Measurements from ENCODE around the gene SLX1A.
"Not testable (repeated sequence)": the region's sequence is repeated elsewhere in the genome, so short reads cannot be mapped to it uniquely, and the experiment has no call there.

The SLX1A gene

DNA sequence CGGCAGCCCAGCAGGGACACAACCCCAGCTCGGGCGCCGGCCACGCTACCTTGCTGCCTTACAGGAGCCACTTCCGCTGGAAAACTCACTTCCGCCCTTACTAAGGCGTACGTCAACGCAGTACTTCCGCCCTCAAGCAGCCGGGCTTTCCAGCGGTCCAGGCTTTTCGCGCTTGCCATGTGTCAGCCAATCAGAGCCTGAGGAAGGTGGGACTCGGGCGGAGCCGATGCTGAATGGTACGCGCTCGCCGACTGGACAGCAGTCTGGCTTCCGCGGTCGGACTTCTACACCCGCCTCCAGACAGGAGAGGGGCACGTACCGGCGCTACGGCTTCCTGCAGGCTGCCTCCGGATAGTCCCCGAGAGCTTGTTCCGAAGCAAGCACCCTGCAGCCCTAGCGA lies at the start of gene SLX1A, which contains the start of gene BOLA2B:
SLX1A (plus strand) TSS at position 261 of the 400 bp plus-strand sequence. CDS start 210 bp downstream, outside the sequence.
BOLA2B (minus strand) TSS at position 52 of the 400 bp plus-strand sequence. CDS start 71 bp downstream, outside the sequence.
- DNase-seq (ENCODE audit: low read depth): not testable (repeated sequence)

- DNase-seq (ENCODE audit: low read depth): no peak
Observed at GRCh38 chr16:30144017-30144416, 49.7 kb upstream of the SLX1A start.

- DNase-seq (ENCODE audit: low read depth): no peak
Observed at GRCh38 chr16:30144917-30145316, 48.8 kb upstream of the SLX1A start.

GRCh38 chr16:30145657-30146056 lies 48.0 kb upstream of the SLX1A start:
- no peak for DNase-seq (ENCODE audit: low read depth)

GRCh38 chr16:30147843-30148510 lies 45.7 kb upstream of the SLX1A start:
- no peak for DNase-seq (ENCODE audit: low read depth)

GRCh38 chr16:30149250-30149930 lies 44.3 kb upstream of the SLX1A start:
- no peak for DNase-seq (ENCODE audit: low read depth)

- DNase-seq (ENCODE audit: low read depth): no peak
Observed at GRCh38 chr16:30151091-30151490, 42.6 kb upstream of the SLX1A start.

DNA sequence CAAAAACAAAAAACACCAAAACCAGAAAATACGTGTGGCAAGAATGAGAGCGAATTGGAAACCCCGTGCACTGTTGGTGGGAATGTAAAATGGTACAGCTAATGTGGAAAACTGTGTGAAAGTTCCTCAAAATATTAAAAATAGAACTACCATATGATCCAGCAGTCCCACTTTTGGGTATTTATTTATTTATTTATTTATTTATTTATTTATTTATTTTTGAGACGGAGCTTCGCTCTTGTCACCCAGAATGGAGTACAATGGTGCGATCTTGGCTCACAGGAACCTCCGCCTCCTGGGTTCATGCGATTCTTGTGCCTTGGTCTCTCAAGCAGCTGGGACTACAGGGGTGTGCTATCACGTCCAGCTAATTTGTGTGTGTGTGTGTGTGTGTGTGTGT lies 41.2 kb upstream of the SLX1A start:
- no peak for DNase-seq (ENCODE audit: low read depth)

DNA sequence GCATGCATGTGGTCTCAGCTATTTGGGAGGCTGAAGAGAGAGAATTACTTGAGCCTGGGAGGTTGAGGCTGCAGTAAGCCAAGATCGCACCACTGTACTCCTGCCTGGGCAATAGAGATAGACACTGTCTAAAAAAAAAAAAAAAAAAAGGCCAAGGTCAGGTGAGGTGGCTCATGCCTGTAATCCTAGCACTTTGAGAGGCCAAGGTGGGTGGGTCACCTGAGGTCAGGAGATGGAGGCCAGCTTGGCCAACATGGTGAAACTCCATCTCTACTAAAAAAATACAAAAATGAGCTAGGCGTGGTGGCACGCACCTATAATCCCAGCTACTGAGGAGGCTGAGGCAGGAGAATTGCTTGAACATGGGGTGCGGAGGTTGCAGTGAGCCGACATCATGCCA lies 38.5 kb upstream of the SLX1A start:
- DNase-seq (ENCODE audit: low read depth): no peak

- DNase-seq (ENCODE audit: low read depth): no peak
Observed at GRCh38 chr16:30157214-30157613, 36.5 kb upstream of the SLX1A start.

GRCh38 chr16:30163538-30163937 lies 30.1 kb upstream of the SLX1A start:
- DNase-seq (ENCODE audit: low read depth): no peak

- no peak for DNase-seq (ENCODE audit: low read depth)
Observed at GRCh38 chr16:30166202-30166902, 27.3 kb upstream of the SLX1A start.

DNA sequence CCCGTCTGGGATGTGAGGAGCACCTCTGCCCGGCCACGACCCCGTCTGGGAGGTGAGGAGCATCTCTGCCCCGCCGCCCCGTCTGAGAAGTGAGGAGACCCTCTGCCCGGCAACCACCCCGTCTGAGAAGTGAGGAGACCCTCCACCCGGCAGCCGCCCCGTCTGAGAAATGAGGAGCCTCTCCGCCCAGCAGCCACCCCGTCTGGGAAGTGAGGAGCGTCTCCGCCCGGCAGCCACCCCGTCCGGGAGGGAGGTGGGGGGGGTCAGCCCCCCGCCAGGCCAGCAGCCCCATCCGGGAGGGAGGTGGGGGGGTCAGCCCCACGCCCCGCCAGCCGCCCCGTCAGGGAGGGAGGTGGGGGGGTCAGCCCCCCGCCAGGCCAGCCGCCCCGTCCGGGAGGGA lies 24.9 kb upstream of the SLX1A start:
- DNase-seq (ENCODE audit: low read depth): not testable (repeated sequence)

DNA sequence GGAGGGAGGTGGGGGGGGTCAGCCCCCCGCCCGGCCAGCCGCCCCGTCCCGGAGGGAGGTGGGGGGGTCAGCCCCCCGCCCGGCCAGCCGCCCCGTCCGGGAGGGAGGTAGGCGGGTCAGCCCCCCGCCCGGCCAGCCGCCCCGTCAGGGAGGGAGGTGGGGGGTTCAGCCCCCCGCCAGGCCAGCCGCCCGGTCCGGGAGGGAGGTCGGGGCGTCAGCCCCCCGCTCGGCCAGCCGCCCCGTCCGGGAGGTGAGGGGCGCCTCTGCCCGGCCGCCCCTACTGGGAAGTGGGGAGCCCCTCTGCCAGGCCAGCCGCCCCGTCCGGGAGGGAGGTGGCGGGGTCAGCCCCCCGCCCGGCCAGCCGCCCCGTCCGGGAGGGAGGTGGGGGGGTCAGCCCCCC lies 24.3 kb upstream of the SLX1A start:
- not testable (repeated sequence) for DNase-seq (ENCODE audit: low read depth)

DNA sequence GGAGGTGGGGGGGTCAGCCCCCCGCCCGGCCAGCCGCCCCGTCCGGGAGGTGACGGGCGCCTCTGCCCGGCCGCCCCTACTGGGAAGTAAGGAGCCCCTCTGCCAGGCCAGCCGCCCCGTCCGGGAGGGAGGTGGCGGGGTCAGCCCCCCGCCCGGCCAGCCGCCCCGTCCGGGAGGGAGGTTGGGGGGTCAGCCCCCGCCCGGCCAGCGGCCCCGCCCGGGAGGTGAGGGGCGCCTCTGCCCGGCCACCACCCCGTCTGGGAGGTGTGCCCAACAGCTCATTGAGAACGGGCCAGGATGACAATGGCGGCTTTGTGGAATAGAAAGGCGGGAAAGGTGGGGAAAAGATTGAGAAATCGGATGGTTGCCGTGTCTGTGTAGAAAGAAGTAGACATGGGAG lies 23.5 kb upstream of the SLX1A start:
- not testable (repeated sequence) for DNase-seq (ENCODE audit: low read depth)

DNA sequence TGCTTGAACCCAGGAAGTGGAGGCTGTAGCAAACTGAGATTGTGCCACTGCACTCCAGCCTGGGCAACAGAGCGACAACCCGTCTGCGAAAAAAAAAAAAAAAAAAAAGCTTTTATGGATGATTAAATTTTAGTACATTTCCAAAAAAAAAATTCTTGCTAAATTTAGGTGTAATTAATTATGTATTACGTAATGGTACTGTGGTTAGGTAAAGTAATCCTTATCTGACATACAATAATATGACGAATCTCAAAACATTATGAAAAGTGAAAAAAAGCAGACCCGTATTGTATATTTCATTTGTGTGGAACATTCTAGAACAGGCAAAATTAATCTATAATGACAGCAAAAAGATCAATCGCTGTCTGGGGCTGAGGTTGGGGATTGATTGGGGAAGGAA lies 20.6 kb upstream of the SLX1A start:
- no peak for DNase-seq (ENCODE audit: low read depth)

DNA sequence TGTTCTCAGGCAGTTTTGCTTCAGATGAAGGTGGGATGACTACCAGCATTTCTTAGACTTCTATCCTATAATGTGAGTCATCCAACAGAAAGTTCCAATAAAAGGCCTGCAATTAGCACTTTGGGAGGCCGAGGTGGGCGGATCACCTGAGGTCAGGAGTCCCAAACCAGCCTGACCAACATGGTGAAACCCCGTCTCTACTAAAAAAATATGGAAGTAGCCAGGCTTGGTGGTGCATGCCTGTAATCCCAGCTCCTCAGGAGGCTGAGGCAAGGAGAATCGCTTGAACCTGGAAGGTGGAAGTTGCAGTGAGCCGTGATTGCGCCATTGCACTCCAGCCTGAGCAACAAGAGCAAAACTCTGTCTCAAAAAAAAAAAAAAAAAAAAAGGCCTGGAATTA lies 16.8 kb upstream of the SLX1A start:
- DNase-seq (ENCODE audit: low read depth): not testable (repeated sequence)

- no peak for DNase-seq (ENCODE audit: low read depth)
Observed at GRCh38 chr16:30179195-30179594, 14.5 kb upstream of the SLX1A start.

DNA sequence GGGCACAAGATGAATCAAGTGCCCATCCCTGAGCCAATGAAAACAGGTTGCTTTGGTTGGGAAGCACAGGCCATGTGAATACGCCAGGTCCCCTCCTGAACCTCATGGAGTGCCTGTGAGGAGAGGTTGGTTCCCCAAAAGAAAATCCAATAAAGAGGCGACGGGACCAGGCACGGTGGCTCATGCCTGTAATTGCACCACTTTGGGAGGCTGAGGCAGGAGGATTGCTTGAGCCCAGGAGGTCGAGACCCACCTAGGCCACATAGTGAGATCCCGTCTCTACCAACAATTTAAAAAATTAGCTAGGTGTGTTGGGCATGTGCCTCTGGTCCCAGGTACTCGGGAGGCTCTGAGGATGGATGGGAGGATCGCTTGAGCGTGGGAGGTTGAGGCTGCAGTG lies 13.7 kb upstream of the SLX1A start:
- DNase-seq (ENCODE audit: low read depth): no peak

DNA sequence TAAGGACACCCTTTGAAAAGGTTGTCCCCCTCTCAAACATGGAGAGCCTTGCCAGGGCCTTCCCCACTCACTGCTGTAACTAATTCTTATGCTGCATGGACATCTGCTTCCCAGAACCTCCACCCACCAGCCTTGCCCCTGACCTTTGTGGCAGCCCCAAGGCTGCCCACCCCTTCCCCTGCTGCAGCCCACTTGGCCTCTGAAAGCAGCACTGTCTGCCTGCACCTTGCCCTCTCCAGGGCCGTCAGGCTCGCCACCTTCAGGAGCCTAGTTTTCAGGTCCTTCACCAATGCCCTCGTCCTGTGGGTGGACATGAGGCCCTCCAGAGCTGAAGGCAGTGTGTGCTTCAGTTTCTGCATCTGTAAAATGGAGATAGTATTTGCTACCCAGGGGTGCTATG lies 12.9 kb upstream of the SLX1A start:
- DNase-seq (ENCODE audit: low read depth): no peak

GRCh38 chr16:30183233-30184095 lies 10.2 kb upstream of the SLX1A start, which contains the start of gene CORO1A:
Gene CORO1A (plus strand): TSS chr16:30183602. CDS start chr16:30185210, 1,608 bp downstream.
- DNase-seq (ENCODE audit: low read depth): peak; percentile 72

All from T-helper 22 cell (primary cell).